Muscle of leg (tissue), 11 donors: ENCODE results near the gene S100G. TPM values are rescaled to one million over a fixed set of nuclear protein-coding genes. Genes with fewer than 3 reads are reported as not detected.
"Not testable (repeated sequence)": the region's sequence is repeated elsewhere in the genome, so short reads cannot be mapped to it uniquely, and the experiment has no call there.

Experiments
- DNase-seq: peaks from one replicate; pipeline ENCODE4 v3.0.0; 2013
- H3K27ac ChIP-seq: one replicate; pipeline ENCODE4 v1.5.1; 2013; ENCODE audit warnings: mild to moderate bottlenecking, low read length, control low read depth
- H3K27me3 ChIP-seq: one replicate; pipeline ENCODE4 v1.6.1; 2013; ENCODE audit warnings: low read length; ENCODE audit not compliant: control insufficient read depth, insufficient read depth
- H3K36me3 ChIP-seq: one replicate; pipeline ENCODE4 v1.6.1; 2013; ENCODE audit warnings: low read length; ENCODE audit not compliant: control insufficient read depth, insufficient read depth
- H3K4me1 ChIP-seq: one replicate; pipeline ENCODE4 v1.6.1; 2013; ENCODE audit warnings: low read length; ENCODE audit not compliant: control insufficient read depth, insufficient read depth
- H3K4me3 ChIP-seq: one replicate; pipeline ENCODE4 v1.5.1; 2013; ENCODE audit warnings: low read length, control low read depth
- H3K9me3 ChIP-seq: replicated peaks from 2 replicates; pipeline ENCODE4 v1.6.1; 2013; ENCODE audit warnings: low read depth, low read length; ENCODE audit not compliant: control insufficient read depth
- WGBS: methylation state at CpG from one replicate; pipeline ENCODE4 v1.1.5; 2013; ENCODE audit warnings: missing lambda C conversion rate; ENCODE audit not compliant: insufficient coverage; 5-methylcytosine and 5-hydroxymethylcytosine counted together
- polyA plus RNA-seq, 8 donors: library from polyadenylated mRNA; unstranded; fragments of 120-200 nt; gene quantifications; one replicate each; pipeline versions ENCODE4 v1.2.1 to v1.2.3, GENCODE V29; 2013; ENCODE audit warnings: inconsistent platforms in 1 of 8, low replicate concordance in 1 of 8; ENCODE audit not compliant: insufficient read length in 8 of 8, insufficient read depth in 1 of 8
- total RNA-seq: library from RNA; stranded (reverse); fragments of 120-200 nt; gene quantifications from one replicate; pipeline ENCODE4 v1.2.4, GENCODE V29; 2013

Gene S100G
- total and polyA plus RNA-seq, 9 donors: not detected

DNA sequence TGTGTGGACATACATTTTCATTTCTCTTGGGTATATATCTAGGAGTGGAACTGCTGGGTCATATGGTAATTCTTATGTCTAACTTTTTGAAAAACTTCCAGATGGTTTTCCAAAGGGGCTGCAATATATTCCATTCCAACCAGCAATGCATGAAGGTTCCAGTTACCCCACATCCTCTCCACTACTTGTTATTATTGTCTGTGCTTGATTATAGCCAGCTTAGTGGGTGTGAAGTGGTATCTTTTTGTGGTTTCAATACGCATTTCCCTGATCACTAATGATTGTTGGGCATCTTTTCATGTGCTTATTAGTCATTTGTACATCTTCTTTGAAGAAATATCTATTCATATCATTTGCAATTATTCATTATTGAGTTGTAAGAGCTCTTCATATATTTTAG, 31.5 kb upstream of the S100G start:
- Histone ChIP-seq H3K27me3 (peaks cover 24% of the 10 kb centered on the region), H3K9me3 (no peaks in the 10 kb centered on the region), H3K4me3 (no peak overlapping the region), H3K4me1 (no peaks in the 10 kb centered on the region), H3K36me3 (peaks cover 13% of the 10 kb centered on the region), H3K27ac (no peak overlapping the region)
- DNase-seq: no peak
- WGBS: no CpG with 5 or more reads among the region's 1 CpG

- 89% methylated on average over 2 of the region's 2 CpGs for WGBS
- no peak overlapping the region for H3K27ac ChIP-seq
These were observed 30.9 kb upstream of the S100G start for GRCh38 chrX:16619024-16619423.

GRCh38 chrX:16628511-16628910, 21.4 kb upstream of the S100G start:
- H3K27ac ChIP-seq, H3K36me3 ChIP-seq, H3K4me3 ChIP-seq, H3K4me1 ChIP-seq, DNase-seq, H3K9me3 ChIP-seq: not testable (repeated sequence)
- 56% methylated on average over 3 of the region's 6 CpGs for WGBS
- H3K27me3 ChIP-seq: peaks cover 53% of the 10 kb centered on the region

More at GRCh38 chrX:16619024-16619423, 30.9 kb upstream of the S100G start:
- no peaks in the 10 kb centered on the region for H3K4me1 ChIP-seq
- no peak for DNase-seq
- no peaks in the 10 kb centered on the region for H3K9me3 ChIP-seq
- H3K27me3 ChIP-seq: peaks cover 20% of the 10 kb centered on the region
- no peak overlapping the region for H3K4me3 ChIP-seq
- H3K36me3 ChIP-seq: peaks cover 13% of the 10 kb centered on the region

DNA sequence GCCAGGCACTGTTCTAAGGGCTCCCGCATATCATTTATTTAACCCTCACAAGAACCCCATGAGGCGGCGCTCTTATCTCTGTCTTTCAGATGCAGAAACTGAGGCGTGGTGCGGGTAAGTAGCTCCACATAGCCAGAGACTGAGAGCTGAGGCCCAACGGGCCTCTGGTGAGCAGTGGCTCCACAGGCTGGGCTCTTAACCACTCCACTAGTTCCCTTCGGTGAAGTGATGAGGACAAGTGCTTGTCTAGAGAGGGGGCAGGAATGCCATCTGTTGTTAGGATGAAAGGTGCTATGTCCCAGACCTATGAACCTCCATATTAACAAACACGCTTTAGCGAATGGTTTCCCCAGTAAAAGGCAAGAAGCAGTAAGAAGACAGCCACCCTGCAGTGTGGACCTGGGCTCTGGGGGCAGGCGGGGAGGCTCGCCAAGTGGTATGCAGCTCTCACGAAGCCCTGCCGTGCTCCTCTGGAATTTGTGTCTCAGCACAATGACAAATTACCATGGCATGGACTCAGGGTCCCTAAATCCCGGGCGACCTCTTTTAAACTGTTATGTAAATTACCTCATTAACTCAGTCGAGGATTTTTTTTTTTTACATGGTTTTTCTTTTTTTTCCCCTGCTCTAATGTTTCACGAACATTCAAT, 20.9 kb upstream of the S100G start:
- no peak overlapping the region for H3K4me3 ChIP-seq
- no peaks in the 10 kb centered on the region for H3K9me3 ChIP-seq
- WGBS: 77% methylated on average over 4 of the region's 17 CpGs
- no peaks in the 10 kb centered on the region for H3K4me1 ChIP-seq
- no peak for DNase-seq
- peaks cover 53% of the 10 kb centered on the region for H3K27me3 ChIP-seq
- no peak overlapping the region for H3K27ac ChIP-seq
- peaks cover 4% of the 10 kb centered on the region for H3K36me3 ChIP-seq

GRCh38 chrX:16629909-16630308, 20.0 kb upstream of the S100G start:
- H3K27ac ChIP-seq: no peak overlapping the region
- H3K9me3 ChIP-seq: no peaks in the 10 kb centered on the region
- 69% methylated on average over 3 of the region's 4 CpGs for WGBS
- peaks cover 55% of the 10 kb centered on the region for H3K27me3 ChIP-seq
- peaks cover 4% of the 10 kb centered on the region for H3K36me3 ChIP-seq
- H3K4me3 ChIP-seq: no peak overlapping the region
- no peak for DNase-seq
- H3K4me1 ChIP-seq: no peaks in the 10 kb centered on the region

- Histone ChIP-seq H3K36me3 (peaks cover 7% of the 10 kb centered on the region), H3K27ac (no peak overlapping the region), H3K4me3 (no peak overlapping the region), H3K4me1 (no peaks in the 10 kb centered on the region), H3K9me3 (no peaks in the 10 kb centered on the region), H3K27me3 (peaks cover 51% of the 10 kb centered on the region)
- no CpG with 5 or more reads among the region's 4 CpGs for WGBS
- DNase-seq: no peak
These were observed 16.2 kb upstream of the S100G start for GRCh38 chrX:16633754-16634153.

DNA sequence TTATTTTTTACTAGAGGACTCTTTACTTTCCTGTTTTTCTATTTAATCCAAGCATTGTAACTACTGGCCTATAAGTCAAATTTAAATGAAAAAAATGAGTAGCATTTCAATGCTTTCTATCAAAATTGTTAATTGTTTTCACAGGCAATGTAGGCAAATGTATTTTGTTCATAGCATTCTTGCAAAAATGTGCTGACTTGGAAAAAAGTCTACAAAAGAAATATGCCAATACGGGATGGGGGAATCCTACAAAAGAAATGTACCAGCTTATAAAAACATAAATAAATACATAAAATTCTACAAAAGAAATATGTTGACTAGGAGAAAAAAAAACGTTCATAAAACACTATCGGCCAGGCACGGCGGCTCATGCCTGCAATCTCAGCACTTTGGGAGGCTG, 14.9 kb upstream of the S100G start:
- no peak for DNase-seq
- Histone ChIP-seq H3K4me1 (no peaks in the 10 kb centered on the region), H3K9me3 (no peaks in the 10 kb centered on the region), H3K4me3 (no peak overlapping the region), H3K27ac (no peak overlapping the region), H3K27me3 (peaks cover 47% of the 10 kb centered on the region), H3K36me3 (peaks cover 5% of the 10 kb centered on the region)
- WGBS: no CpG with 5 or more reads among the region's 5 CpGs

DNA sequence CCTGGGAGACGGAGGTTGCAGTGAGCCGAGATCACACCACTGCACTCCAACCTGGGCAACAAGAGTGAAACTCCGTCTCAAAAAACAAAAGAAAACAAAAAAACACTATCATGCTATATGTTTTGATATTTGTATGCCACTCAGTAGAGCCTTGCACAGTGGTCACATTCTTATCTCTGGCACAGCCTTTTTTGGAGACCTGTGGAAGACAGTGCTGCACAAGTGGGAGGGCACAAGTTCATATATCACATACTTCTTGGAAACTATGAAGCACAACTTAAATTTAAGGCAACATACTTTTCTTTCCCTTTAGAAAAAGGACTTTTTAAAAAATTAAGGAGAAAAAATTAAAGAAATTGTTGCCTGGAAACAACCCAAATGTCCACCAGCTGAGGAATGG, 14.4 kb upstream of the S100G start:
- WGBS: no CpG with 5 or more reads among the region's 3 CpGs
- no peaks in the 10 kb centered on the region for H3K9me3 ChIP-seq
- no peak for DNase-seq
- H3K27me3 ChIP-seq: peaks cover 46% of the 10 kb centered on the region
- H3K36me3 ChIP-seq: peaks cover 5% of the 10 kb centered on the region
- no peak overlapping the region for H3K4me3 ChIP-seq
- H3K27ac ChIP-seq: no peak overlapping the region
- H3K4me1 ChIP-seq: no peaks in the 10 kb centered on the region

DNA sequence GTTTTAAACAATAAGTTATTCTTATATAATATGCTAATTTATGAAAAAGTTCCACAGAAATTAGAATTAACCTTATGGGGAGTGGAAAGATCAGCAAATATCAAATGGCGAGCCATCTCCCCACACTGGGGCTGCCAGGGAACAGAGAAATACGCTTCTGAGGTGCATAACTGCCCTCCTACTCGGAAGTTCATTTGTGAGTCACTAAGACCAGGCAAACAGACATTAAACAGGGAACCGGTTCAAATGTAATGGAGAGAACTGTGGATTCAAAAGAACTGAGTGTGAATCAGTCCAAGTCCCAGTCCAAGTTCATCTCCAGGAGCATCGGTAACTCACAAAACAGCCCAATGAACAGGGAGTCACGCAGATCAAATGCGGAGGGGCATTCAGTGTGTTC, 11.4 kb upstream of the S100G start:
- Histone ChIP-seq H3K27me3 (peaks cover 44% of the 10 kb centered on the region), H3K4me1 (no peaks in the 10 kb centered on the region), H3K27ac (no peak overlapping the region), H3K4me3 (no peak overlapping the region), H3K9me3 (no peaks in the 10 kb centered on the region), H3K36me3 (peaks cover 5% of the 10 kb centered on the region)
- DNase-seq: no peak
- WGBS: 89% methylated on average over 4 of the region's 7 CpGs

DNA sequence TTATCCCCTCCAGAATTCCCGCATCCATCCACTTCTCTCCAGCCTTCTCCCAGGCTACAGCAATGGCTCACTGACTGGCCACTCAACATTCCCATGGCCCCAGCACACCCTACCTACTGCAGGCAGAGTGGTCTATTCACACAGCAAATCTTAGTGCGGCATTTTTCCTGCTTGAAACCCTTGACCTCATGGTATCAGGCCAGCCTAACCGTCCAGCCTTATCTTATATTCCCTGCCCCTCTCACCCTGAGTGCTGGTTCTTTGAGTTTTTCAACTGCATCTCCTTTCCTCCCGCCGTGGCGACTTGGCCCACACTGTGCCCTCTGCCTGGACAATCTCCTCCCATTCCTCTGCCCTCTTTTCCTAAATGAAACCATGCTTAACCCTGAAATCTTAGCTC, 10.0 kb upstream of the S100G start:
- no peaks in the 10 kb centered on the region for H3K4me1 ChIP-seq
- no peaks in the 10 kb centered on the region for H3K9me3 ChIP-seq
- DNase-seq: no peak
- peaks cover 48% of the 10 kb centered on the region for H3K27me3 ChIP-seq
- H3K36me3 ChIP-seq: peaks cover 5% of the 10 kb centered on the region
- 95% methylated on average over 6 of the region's 6 CpGs for WGBS
- no peak overlapping the region for H3K27ac ChIP-seq
- no peak overlapping the region for H3K4me3 ChIP-seq

- no peaks in the 10 kb centered on the region for H3K9me3 ChIP-seq
- 100% methylated on average over 3 of the region's 4 CpGs for WGBS
- H3K4me3 ChIP-seq: no peak overlapping the region
- DNase-seq: no peak
- no peak overlapping the region for H3K27ac ChIP-seq
- H3K4me1 ChIP-seq: no peaks in the 10 kb centered on the region
- peaks cover 49% of the 10 kb centered on the region for H3K27me3 ChIP-seq
- peaks cover 2% of the 10 kb centered on the region for H3K36me3 ChIP-seq
These were observed 9.1 kb upstream of the S100G start for GRCh38 chrX:16640823-16641222.
